Liver (tissue), 9 donors: ENCODE data around the gene SHLD1. TPM values are rescaled to one million over a fixed set of nuclear protein-coding genes. Genes with fewer than 3 reads are reported as not detected.

Experiments
- DNase-seq: peaks from one replicate; pipeline ENCODE4 v3.0.0-alpha.2; 2017; ENCODE audit warnings: low spot score
- H3K27ac ChIP-seq, 2 donors: one replicate each; pipeline ENCODE4 v1.7.0; 2013; ENCODE audit warnings: inconsistent platforms in 2 of 2, low read length in 2 of 2, control low read depth in 1 of 2, low read depth in 1 of 2, mild to moderate bottlenecking in 1 of 2
- H3K27me3 ChIP-seq, 4 donors: one replicate each; pipeline versions ENCODE4 v1.6.1 to v1.7.0; 2013; ENCODE audit warnings: low read length in 3 of 4, inconsistent platforms in 1 of 4, mild to moderate bottlenecking in 1 of 4, moderate library complexity in 1 of 4; ENCODE audit not compliant: control insufficient read depth in 4 of 4, insufficient read depth in 4 of 4
- H3K36me3 ChIP-seq, 4 donors: one replicate each; pipeline versions ENCODE4 v1.6.1 to v1.7.0; 2013; ENCODE audit warnings: low read length in 3 of 4, mild to moderate bottlenecking in 3 of 4, low read depth in 1 of 4, moderate library complexity in 1 of 4; ENCODE audit not compliant: control insufficient read depth in 4 of 4, insufficient read depth in 3 of 4
- H3K4me1 ChIP-seq, 4 donors: one replicate each; pipeline versions ENCODE4 v1.6.1 to v1.7.0; 2013; ENCODE audit warnings: low read length in 3 of 4, mild to moderate bottlenecking in 3 of 4, moderate library complexity in 1 of 4; ENCODE audit not compliant: control insufficient read depth in 4 of 4, insufficient read depth in 4 of 4
- H3K4me3 ChIP-seq, 3 donors: one replicate each; pipeline versions ENCODE4 v1.6.1 to v1.7.0; 2013; ENCODE audit warnings: low read length in 3 of 3, control low read depth in 1 of 3, low read depth in 1 of 3, mild to moderate bottlenecking in 1 of 3
- H3K9ac ChIP-seq, 2 donors: one replicate each; pipeline ENCODE4 v1.7.0; 2013; ENCODE audit warnings: low read length in 2 of 2, mild to moderate bottlenecking in 2 of 2, moderate library complexity in 2 of 2, control low read depth in 1 of 2, low read depth in 1 of 2
- H3K9me3 ChIP-seq, 4 donors: one replicate each; pipeline versions ENCODE4 v1.6.1 to v1.7.0; 2013; ENCODE audit warnings: low read length in 3 of 4; ENCODE audit not compliant: control insufficient read depth in 4 of 4
- ATF3 ChIP-seq: IDR thresholded peaks from 2 replicates; pipeline ENCODE4 v1.6.1; 2016; ENCODE audit warnings: antibody characterized with exemption
- CTCF ChIP-seq: fragments of 150-350 bp; IDR thresholded peaks from 2 replicates; pipeline ENCODE4 v1.5.1; 2017; ENCODE audit warnings: improper control_type of control experiment, low read depth, low read length; ENCODE audit not compliant: missing input control
- EGR1 ChIP-seq, 2 donors: IDR thresholded peaks; 2 replicates each; pipeline ENCODE4 v1.6.1; 2016 to 2018; ENCODE audit warnings: antibody characterized with exemption in 2 of 2, low read depth in 2 of 2
- FOXA1 ChIP-seq: IDR thresholded peaks from 2 replicates; pipeline ENCODE4 v1.6.1; 2016; ENCODE audit warnings: antibody characterized with exemption
- FOXA2 ChIP-seq: IDR thresholded peaks from 2 replicates; pipeline ENCODE4 v1.6.1; 2016; ENCODE audit warnings: antibody characterized with exemption
- GABPA ChIP-seq, 2 donors: IDR thresholded peaks in 1 of 2; conservative IDR thresholded peaks in 1 of 2; 2 replicates each; pipeline ENCODE4 v1.6.1; 2016; ENCODE audit warnings: antibody characterized with exemption in 2 of 2, mild to moderate bottlenecking in 1 of 2, moderate library complexity in 1 of 2
- HNF4A ChIP-seq, 2 donors: conservative IDR thresholded peaks; 2 replicates each; pipeline ENCODE4 v1.6.1; 2016; ENCODE audit warnings: antibody characterized with exemption in 2 of 2, mild to moderate bottlenecking in 2 of 2
- HNF4G ChIP-seq: IDR thresholded peaks from 2 replicates; pipeline ENCODE4 v1.6.1; 2016; ENCODE audit warnings: antibody characterized with exemption
- MAX ChIP-seq: IDR thresholded peaks from 2 replicates; pipeline ENCODE4 v1.6.1; 2016; ENCODE audit warnings: antibody characterized with exemption
- NR2F2 ChIP-seq: IDR thresholded peaks from 2 replicates; pipeline ENCODE4 v1.6.1; 2016; ENCODE audit warnings: antibody characterized with exemption
- RAD21 ChIP-seq, 2 donors: IDR thresholded peaks; 2 replicates each; pipeline ENCODE4 v1.6.1; 2016; ENCODE audit warnings: antibody characterized with exemption in 2 of 2, mild to moderate bottlenecking in 2 of 2
- RXRA ChIP-seq, 2 donors: IDR thresholded peaks; 2 replicates each; pipeline ENCODE4 v1.6.1; 2017 to 2018; ENCODE audit warnings: antibody characterized with exemption in 2 of 2, mild to moderate bottlenecking in 1 of 2
- SP1 ChIP-seq: IDR thresholded peaks from 2 replicates; pipeline ENCODE4 v1.6.1; 2018; ENCODE audit warnings: antibody characterized with exemption, mild to moderate bottlenecking
- TAF1 ChIP-seq: conservative IDR thresholded peaks from 2 replicates; pipeline ENCODE4 v1.6.1; 2016; ENCODE audit warnings: antibody characterized with exemption, mild to moderate bottlenecking
- YY1 ChIP-seq: IDR thresholded peaks from 2 replicates; pipeline ENCODE4 v1.6.1; 2016; ENCODE audit warnings: antibody characterized with exemption, mild to moderate bottlenecking
- ZBTB33 ChIP-seq: IDR thresholded peaks from 2 replicates; pipeline ENCODE4 v1.6.1; 2016; ENCODE audit warnings: antibody characterized with exemption
- WGBS: extraction: QIAGEN DNeasy Blood & Tissue Kit; methylation state at CpG from one replicate; pipeline ENCODE4 v1.1.7; 2013; 5-methylcytosine and 5-hydroxymethylcytosine counted together
- polyA plus RNA-seq, 2 donors: library from polyadenylated mRNA; stranded (reverse) in 1 of 2; unstranded in 1 of 2; fragments of 200-250 nt in 1 of 2; fragments of >200 nt in 1 of 2; fragmentation: Nextera tagmentation in 1 of 2; extraction: Ambion mirVana in 1 of 2; gene quantifications; one replicate each; pipeline versions ENCODE4 v1.2.1 to v1.2.3, GENCODE V29; 2013 to 2015
- total RNA-seq, 2 donors: library from RNA; depleted of rRNA; stranded (reverse); fragments of >200 nt; gene quantifications; one replicate each; pipeline ENCODE4 v1.2.3, GENCODE V29; 2014
- donor health status: healthy.
- donor health status: healthy.
- donor health status: healthy.
- donor health status: healthy.
- donor health status: healthy.

SHLD1 gene
- total and polyA plus RNA-seq, 4 donors, result 0.92 to 5.0 (median 2.0) TPM

- TF ChIP-seq FOXA1, result no peak
- no peak for TF ChIP-seq TAF1
- TF ChIP-seq HNF4G, result no peak
- TF ChIP-seq ATF3, result no peak
- no peak for TF ChIP-seq NR2F2
- TF ChIP-seq YY1, result no peak
- no peak for TF ChIP-seq RAD21 (IDR thresholded peaks at IDR 0.05)
- no peak for TF ChIP-seq GABPA (IDR thresholded peaks at IDR 0.05 in 1 of 2, conservative IDR thresholded peaks at IDR 0.05 in 1 of 2)
- no peak for TF ChIP-seq RXRA (IDR thresholded peaks at IDR 0.05)
- TF ChIP-seq SP1, result no peak
- no peak for TF ChIP-seq ZBTB33
- no peak for TF ChIP-seq CTCF
- TF ChIP-seq MAX, result no peak
- no peak for TF ChIP-seq HNF4A (conservative IDR thresholded peaks at IDR 0.05)
- no peak for TF ChIP-seq FOXA2
- 87% methylated on average over 2 of the region's 2 CpGs for WGBS
- H3K9me3 ChIP-seq, result no peaks in the 10 kb centered on the region
- H3K27me3 ChIP-seq, result no peaks in the 10 kb centered on the region
- no peak for DNase-seq
- H3K27ac ChIP-seq, result no peak overlapping the region
- H3K9ac ChIP-seq, result no peak overlapping the region
- H3K4me3 ChIP-seq, result no peak overlapping the region
- no peaks in the 10 kb centered on the region for H3K36me3 ChIP-seq
- no peaks in the 10 kb centered on the region for H3K4me1 ChIP-seq
Measured at GRCh38 chr20:5742041-5742440, 8.2 kb upstream of the SHLD1 start.

- Histone ChIP-seq H3K4me3 (no peak overlapping the region), H3K36me3 (no peaks in the 10 kb centered on the region), H3K9me3 (no peaks in the 10 kb centered on the region), H3K27ac (no peak overlapping the region), H3K9ac (no peak overlapping the region), H3K27me3 (no peaks in the 10 kb centered on the region), H3K4me1 (peaks cover 0 to 2% (median 0%) of the 10 kb centered on the region in 4 donors)
- 67% methylated on average over 8 of the region's 8 CpGs for WGBS
- TF ChIP-seq EGR1 (IDR thresholded peaks at IDR 0.05; ENCODE audit: low read depth in 2 of 2), result no peak
- no peak for TF ChIP-seq GABPA (IDR thresholded peaks at IDR 0.05 in 1 of 2, conservative IDR thresholded peaks at IDR 0.05 in 1 of 2)
- TF ChIP-seq NR2F2, result peak; percentile 72
- DNase-seq, result no peak
Measured at GRCh38 chr20:5745416-5746030, 4.7 kb upstream of the SHLD1 start.
